Kidney (tissue), 14 donors: ENCODE results near the gene HOXD9. TPM values are rescaled to one million over a fixed set of nuclear protein-coding genes. Genes with fewer than 3 reads are reported as not detected.

Source experiments
- DNase-seq, 5 donors: peaks; one replicate each; pipeline ENCODE4 v3.0.0-alpha.2; 2013 to 2020
- FAIRE-seq: peaks from 2 replicates; lab custom pipeline; 2012; peaks lifted over from hg19 to GRCh38; lab: Jason Lieb, UNC
- H3K27ac ChIP-seq, 2 donors: one replicate each; pipeline ENCODE4 v1.7.0; 2013; ENCODE audit warnings: low read depth in 2 of 2, low read length in 2 of 2, inconsistent platforms in 1 of 2
- H3K27me3 ChIP-seq: one replicate; pipeline ENCODE4 v1.7.1; 2013; ENCODE audit warnings: low read length, inconsistent platforms; ENCODE audit not compliant: control insufficient read depth, insufficient read depth
- H3K36me3 ChIP-seq, 3 donors: one replicate each; pipeline versions ENCODE4 v1.7.0 to v1.7.1; 2013; ENCODE audit warnings: low read length in 3 of 3, control low read depth in 1 of 3, inconsistent platforms in 1 of 3; ENCODE audit not compliant: insufficient read depth in 3 of 3, control insufficient read depth in 2 of 3
- H3K4me1 ChIP-seq, 3 donors: one replicate each; pipeline versions ENCODE4 v1.7.0 to v1.7.1; 2013; ENCODE audit warnings: low read length in 3 of 3, inconsistent platforms in 1 of 3, low read depth in 1 of 3; ENCODE audit not compliant: control insufficient read depth in 2 of 3, insufficient read depth in 2 of 3
- H3K4me3 ChIP-seq, 3 donors: one replicate each; pipeline versions ENCODE4 v1.7.0 to v1.8.1; 2013; ENCODE audit warnings: low read length in 3 of 3, control low read depth in 1 of 3, inconsistent platforms in 1 of 3
- H3K9ac ChIP-seq, 3 donors: one replicate each; pipeline versions ENCODE4 v1.7.0 to v1.7.1; 2013; ENCODE audit warnings: low read length in 3 of 3, control low read depth in 1 of 3, inconsistent platforms in 1 of 3
- H3K9me3 ChIP-seq, 3 donors: one replicate each; pipeline versions ENCODE4 v1.7.0 to v1.7.1; 2013; ENCODE audit warnings: low read length in 3 of 3, control low read depth in 1 of 3, inconsistent platforms in 1 of 3; ENCODE audit not compliant: control insufficient read depth in 2 of 3, insufficient read depth in 1 of 3
- intact Hi-C: fragments of 100-400 bp; cut with DNase I; formaldehyde crosslinking; loops from one replicate; pipeline ENCODE4 v1.11.1; 2022
- polyA plus RNA-seq: library from polyadenylated mRNA; stranded (reverse); fragments of 350-450 nt; fragmentation: Illumina TruSeq; extraction: RNeasy Lipid Tissue Mini Kit (QIAGEN cat#74804); gene quantifications from one replicate; pipeline ENCODE4 v1.2.3, GENCODE V29; 2014; ENCODE audit warnings: low read depth, low replicate concordance; ENCODE audit not compliant: insufficient read depth
- total RNA-seq: library from RNA; stranded (reverse); fragmentation: NEBNext Ultra II Directional; extraction: Animal tissue kit (Norgen Biotek cat#: 25700); gene quantifications from one replicate; pipeline ENCODE4 v1.2.1, GENCODE V29; 2021
- TF ChIP-seq, protein P1 (sequence below): IDR thresholded peaks from 3 replicates; pipeline ENCODE4 v1.5.1; 2012; ENCODE audit warnings: mild to moderate bottlenecking, moderate library complexity, borderline replicate concordance; ENCODE audit not compliant: insufficient read depth; ENCODE audit errors: extremely low read depth
- donor health status: control.
- donor health status: control.
- donor health status: control.
- donor health status: control.
- donor health status: control.
- donor health status: DM: yes; HTN: yes; CAD: no.
- donor health status: Normal renal cell carcinoma (clear cell type).

HOXD9 gene
- total and polyA plus RNA-seq, 2 donors from 2014 or later, result 36.4 to 36.5 TPM

DNA sequence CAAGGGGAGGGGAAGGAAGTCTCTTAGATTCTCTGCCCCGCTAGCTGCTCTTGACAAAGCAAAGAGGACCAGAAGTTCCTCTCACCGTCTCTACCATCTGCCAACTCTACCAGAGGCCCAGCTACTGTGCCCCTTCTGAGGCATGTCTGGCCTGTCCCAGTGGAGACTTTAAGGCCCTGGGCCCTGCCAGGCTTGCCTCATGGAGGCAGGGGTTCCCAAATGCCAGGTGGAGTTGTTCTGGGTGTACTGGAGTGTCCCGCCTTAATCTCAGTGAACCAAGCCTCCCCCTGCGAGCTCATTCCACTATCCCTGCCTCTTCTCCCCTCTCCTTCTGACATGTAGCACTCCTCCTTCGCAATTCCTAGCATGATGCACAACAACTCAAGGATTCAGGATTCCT is 20.7 kb upstream of the HOXD9 start:
- Histone ChIP-seq H3K36me3 (no peaks in the 10 kb centered on the region), H3K4me1 (peaks cover 0 to 11% (median under 1%) of the 10 kb centered on the region in 3 donors), H3K9me3 (no peaks in the 10 kb centered on the region), H3K27ac (no peak overlapping the region), H3K9ac (no peak overlapping the region), H3K4me3 (no peak overlapping the region), H3K27me3 (peaks cover 42% of the 10 kb centered on the region)
- DNase-seq, result peak in 2 of 5 donors; percentile 30 to 57
- TF ChIP-seq, protein P1, sequence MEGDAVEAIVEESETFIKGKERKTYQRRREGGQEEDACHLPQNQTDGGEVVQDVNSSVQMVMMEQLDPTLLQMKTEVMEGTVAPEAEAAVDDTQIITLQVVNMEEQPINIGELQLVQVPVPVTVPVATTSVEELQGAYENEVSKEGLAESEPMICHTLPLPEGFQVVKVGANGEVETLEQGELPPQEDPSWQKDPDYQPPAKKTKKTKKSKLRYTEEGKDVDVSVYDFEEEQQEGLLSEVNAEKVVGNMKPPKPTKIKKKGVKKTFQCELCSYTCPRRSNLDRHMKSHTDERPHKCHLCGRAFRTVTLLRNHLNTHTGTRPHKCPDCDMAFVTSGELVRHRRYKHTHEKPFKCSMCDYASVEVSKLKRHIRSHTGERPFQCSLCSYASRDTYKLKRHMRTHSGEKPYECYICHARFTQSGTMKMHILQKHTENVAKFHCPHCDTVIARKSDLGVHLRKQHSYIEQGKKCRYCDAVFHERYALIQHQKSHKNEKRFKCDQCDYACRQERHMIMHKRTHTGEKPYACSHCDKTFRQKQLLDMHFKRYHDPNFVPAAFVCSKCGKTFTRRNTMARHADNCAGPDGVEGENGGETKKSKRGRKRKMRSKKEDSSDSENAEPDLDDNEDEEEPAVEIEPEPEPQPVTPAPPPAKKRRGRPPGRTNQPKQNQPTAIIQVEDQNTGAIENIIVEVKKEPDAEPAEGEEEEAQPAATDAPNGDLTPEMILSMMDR, result no peak
- FAIRE-seq, result no peak
- intact Hi-C loops, result no loop called here

DNA sequence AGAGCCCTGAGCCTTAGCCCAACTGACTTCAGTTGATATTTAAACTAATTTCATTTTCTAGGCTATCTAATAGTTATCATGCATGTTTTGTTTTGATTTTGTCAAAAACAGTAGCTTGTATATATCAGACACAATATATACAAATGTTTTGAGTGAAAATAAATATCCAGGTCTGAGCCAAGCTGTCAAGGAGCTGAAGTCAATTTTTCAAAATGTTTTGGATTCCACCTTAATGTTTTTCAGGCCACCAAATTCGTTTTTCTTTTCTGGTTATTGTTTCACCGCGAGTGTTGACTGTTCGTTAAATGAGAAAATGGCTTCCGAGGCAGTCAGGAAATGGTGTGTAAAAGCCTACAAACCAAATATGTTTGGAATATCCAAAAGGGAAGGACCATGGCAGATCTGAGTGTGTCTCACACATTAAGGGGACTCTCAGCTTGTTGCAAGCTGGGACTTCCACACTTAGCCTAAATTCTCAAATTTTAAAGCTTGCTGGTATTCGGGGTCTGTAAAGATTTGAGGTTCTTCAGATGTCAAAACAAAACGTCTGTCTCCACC is 20.1 kb upstream of the HOXD9 start:
- Histone ChIP-seq H3K27me3 (peaks cover 36% of the 10 kb centered on the region), H3K9me3 (no peaks in the 10 kb centered on the region), H3K27ac (no peak overlapping the region), H3K4me3 (no peak overlapping the region), H3K4me1 (peaks cover 0 to 8% (median 0%) of the 10 kb centered on the region in 3 donors), H3K36me3 (no peaks in the 10 kb centered on the region), H3K9ac (no peak overlapping the region)
- TF ChIP-seq, protein P1, result no peak
- intact Hi-C loops, result no loop called here
- FAIRE-seq (no peak), DNase-seq (no peak)

DNA sequence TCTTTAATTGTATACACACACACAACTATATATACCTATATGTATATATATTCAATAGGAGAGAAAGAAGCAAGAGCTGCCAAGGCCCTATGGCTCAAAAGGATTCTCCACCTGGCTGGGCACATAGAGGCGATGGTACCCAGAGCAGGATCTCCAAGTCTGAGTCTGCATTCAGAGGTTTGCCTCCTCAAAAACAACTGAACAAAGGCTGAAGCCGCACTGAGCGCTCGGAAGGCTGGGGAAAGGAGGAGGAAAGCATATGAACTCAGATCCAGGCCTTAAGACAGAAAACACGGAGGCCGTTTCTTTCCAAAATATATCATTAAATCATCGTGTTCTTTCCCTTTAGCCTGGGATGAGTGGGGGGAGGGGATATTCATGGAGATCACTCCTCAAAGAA is 19.3 kb upstream of the HOXD9 start:
- peaks cover 0 to 7% (median 0%) of the 10 kb centered on the region in 3 donors for H3K4me1 ChIP-seq
- TF ChIP-seq, protein P1, result no peak
- H3K27me3 ChIP-seq, result peaks cover 30% of the 10 kb centered on the region
- H3K9me3 ChIP-seq, result no peaks in the 10 kb centered on the region
- no peaks in the 10 kb centered on the region for H3K36me3 ChIP-seq
- DNase-seq (peak in 2 of 5 donors; percentile 47 to 58), FAIRE-seq (no peak)
- peak overlapping the region in 1 of 3 donors; percentile 7 for H3K4me3 ChIP-seq
- intact Hi-C loops, result no loop called here
- H3K27ac ChIP-seq, result no peak overlapping the region
- no peak overlapping the region for H3K9ac ChIP-seq
